IMR-90 (cell line): ENCODE data around the gene RNF217. TPM values are rescaled to one million over a fixed set of nuclear protein-coding genes. Genes with fewer than 3 reads are reported as not detected.

ENCODE experiments used
- ATAC-seq: fragments of 200-7000 bp; cut with Tn5 transposase; 2 replicates; pipeline ENCODE4 v1.9.1; 2020; ENCODE audit warnings: low read depth, mild to moderate bottlenecking, moderate library complexity
- BruUV-seq: library from RNA; stranded (reverse); fragments of 400-500 nt; replicated peaks from 2 replicates; lab custom pipeline; 2021; lab: Mats Ljungman, UMichigan
- CTCF ChIA-PET: fragments of 300-600 bp; formaldehyde crosslinking; extraction: SDS; loops from one replicate; lab custom pipeline; 2021; ENCODE audit warnings: antibody characterized with exemption; lab: Yijun Ruan, JAX
- POLR2A ChIA-PET: fragments of 300-600 bp; sonication (Branson Sonifier 250); formaldehyde crosslinking; loops from one replicate; lab custom pipeline; 2022; ENCODE audit warnings: antibody characterized with exemption; ENCODE audit not compliant: unreplicated experiment; lab: Charles Lee
- DNase-seq: peaks from one replicate; pipeline ENCODE4 v3.0.0; 2013
- H2AFZ ChIP-seq: replicated peaks from 2 replicates; pipeline ENCODE3; 2013; ENCODE audit warnings: low read length, mild to moderate bottlenecking; ENCODE audit not compliant: poor library complexity
- H2AK5ac ChIP-seq: 2 replicates; pipeline ENCODE4 v1.6.1; 2013; ENCODE audit warnings: low read depth, low read length, inconsistent platforms
- H2AK9ac ChIP-seq: replicated peaks from 2 replicates; pipeline ENCODE3; 2013; ENCODE audit warnings: mild to moderate bottlenecking, low read depth, low read length, moderate library complexity; ENCODE audit not compliant: poor library complexity
- H2BK120ac ChIP-seq: 2 replicates; pipeline ENCODE4 v1.6.1; 2013; ENCODE audit warnings: low read depth, low read length, inconsistent platforms
- H2BK15ac ChIP-seq: 3 replicates; pipeline ENCODE4 v1.6.1; 2013; ENCODE audit warnings: low read depth, low read length, inconsistent platforms
- H2BK20ac ChIP-seq: 2 replicates; pipeline ENCODE4 v1.6.1; 2013; ENCODE audit warnings: low read depth, mild to moderate bottlenecking, inconsistent platforms, low read length, moderate library complexity
- H2BK5ac ChIP-seq: 2 replicates; pipeline ENCODE4 v1.6.1; 2013; ENCODE audit warnings: mild to moderate bottlenecking, low read depth, low read length, inconsistent platforms; ENCODE audit not compliant: poor library complexity, severe bottlenecking
- H3K14ac ChIP-seq: replicated peaks from 2 replicates; pipeline ENCODE4 v1.6.1; 2013; ENCODE audit warnings: low read depth, low read length, inconsistent platforms
- H3K18ac ChIP-seq: 2 replicates; pipeline ENCODE4 v1.6.1; 2013; ENCODE audit warnings: low read depth, low read length, control low read depth
- H3K23ac ChIP-seq: 2 replicates; pipeline ENCODE4 v1.6.1; 2013; ENCODE audit warnings: low read depth, low read length, inconsistent platforms
- H3K27ac ChIP-seq: 2 replicates; pipeline ENCODE4 v1.5.1; 2013; ENCODE audit warnings: mild to moderate bottlenecking, control low read depth, low read length; ENCODE audit not compliant: insufficient read depth
- H3K27me3 ChIP-seq: 2 replicates; pipeline ENCODE4 v1.6.1; 2013; ENCODE audit warnings: low read length; ENCODE audit not compliant: control insufficient read depth, insufficient read depth
- H3K36me3 ChIP-seq: 2 replicates; pipeline ENCODE4 v1.6.1; 2013; ENCODE audit warnings: low read length, mixed read lengths; ENCODE audit not compliant: control insufficient read depth, insufficient read depth
- H3K4ac ChIP-seq: 2 replicates; pipeline ENCODE4 v1.6.1; 2013; ENCODE audit warnings: low read depth, low read length, inconsistent platforms
- H3K4me1 ChIP-seq: 2 replicates; pipeline ENCODE4 v1.6.1; 2013; ENCODE audit warnings: low read length, mixed read lengths; ENCODE audit not compliant: control insufficient read depth, insufficient read depth
- H3K4me2 ChIP-seq: 2 replicates; pipeline ENCODE4 v1.6.1; 2013; ENCODE audit warnings: low read depth, mild to moderate bottlenecking, control low read depth, low read length, moderate library complexity
- H3K4me3 ChIP-seq: 2 replicates; pipeline ENCODE4 v1.5.1; 2013; ENCODE audit warnings: low read depth, mild to moderate bottlenecking, control low read depth, low read length, moderate library complexity; ENCODE audit not compliant: insufficient read depth
- H3K56ac ChIP-seq: 2 replicates; pipeline ENCODE4 v1.6.1; 2013; ENCODE audit warnings: low read length, inconsistent platforms; ENCODE audit not compliant: insufficient read depth; ENCODE audit errors: extremely low read depth
- H3K79me1 ChIP-seq, 2 experiments: 2 replicates each; pipeline ENCODE4 v1.6.1; 2013; ENCODE audit warnings: low read length in 2 of 2, inconsistent platforms in 1 of 2, low read depth in 1 of 2
- H3K9ac ChIP-seq: 2 replicates; pipeline ENCODE4 v1.6.1; 2013; ENCODE audit warnings: low read depth, low read length, control low read depth
- H3K9me1 ChIP-seq: 2 replicates; pipeline ENCODE4 v1.6.1; 2013; ENCODE audit warnings: low read length, inconsistent platforms; ENCODE audit not compliant: insufficient read depth
- H3K9me3 ChIP-seq: 2 replicates; pipeline ENCODE4 v1.6.1; 2013; ENCODE audit warnings: low read length; ENCODE audit not compliant: control insufficient read depth, insufficient read depth
- H4K20me1 ChIP-seq: 2 replicates; pipeline ENCODE4 v1.6.1; 2013; ENCODE audit warnings: low read length, inconsistent platforms; ENCODE audit not compliant: insufficient read depth
- H4K5ac ChIP-seq: 2 replicates; pipeline ENCODE4 v1.6.1; 2013; ENCODE audit warnings: mild to moderate bottlenecking, low read depth, low read length, control low read depth
- H4K8ac ChIP-seq, 2 experiments: 2 replicates each; pipeline ENCODE4 v1.6.1; 2013; ENCODE audit warnings: low read depth in 2 of 2, low read length in 2 of 2, control low read depth in 1 of 2, inconsistent platforms in 1 of 2
- H4K91ac ChIP-seq: 2 replicates; pipeline ENCODE4 v1.6.1; 2013; ENCODE audit warnings: low read depth, low read length, inconsistent platforms; ENCODE audit not compliant: insufficient read depth
- CTCF ChIP-seq: conservative IDR thresholded peaks from 2 replicates; pipeline ENCODE4 v1.5.1; 2012; ENCODE audit warnings: mild to moderate bottlenecking, low read depth, low read length, improper control_type of control experiment
- WGBS, 2 experiments: methylation state at CpG; one replicate each; pipeline versions ENCODE4 v1.1.5 to v1.1.7; 2013; ENCODE audit warnings: missing lambda C conversion rate in 2 of 2; ENCODE audit not compliant: insufficient read length in 1 of 2; ENCODE audit errors: extremely low coverage in 2 of 2; 5-methylcytosine and 5-hydroxymethylcytosine counted together
- dilution Hi-C: fragments of 300-500 bp; cut with HindIII; formaldehyde crosslinking; loops from one replicate; pipeline ENCODE4 v1.14.3; 2018; ENCODE audit warnings: low sequenced_read_pairs; ENCODE audit not compliant: unreplicated experiment
- in situ Hi-C: fragments of 300-500 bp; cut with MboI; formaldehyde crosslinking; loops from 3 replicates; pipeline ENCODE4 v1.14.3; 2019; ENCODE audit warnings: low sequenced_read_pairs, inconsistent platforms, mixed read lengths
- intact Hi-C: fragments of 100-400 bp; cut with micrococcal nuclease; formaldehyde crosslinking; loops from 2 replicates; pipeline ENCODE4 v1.10.0; 2022
- polyA plus RNA-seq, 3 experiments: library from polyadenylated mRNA; depleted of rRNA; stranded (reverse); fragments of >200 nt; gene quantifications; 2 replicates each; pipeline ENCODE4 v1.2.3, GENCODE V29; 2012; ENCODE audit warnings: low replicate concordance in 1 of 3
- total RNA-seq: library from RNA; depleted of rRNA; stranded (reverse); fragments of >200 nt; gene quantifications from 2 replicates; pipeline ENCODE4 v1.2.3, GENCODE V29; 2012

Gene RNF217
- total and polyA plus RNA-seq, 2 of the 4 experiments (the other 2 are of a cell fraction), result 11.7 to 20.4 TPM

- no peak overlapping the region for H4K91ac ChIP-seq
- no peak for TF ChIP-seq CTCF
These were observed 161.3 kb downstream of the RNF217 start for GRCh38 chr6:125123468-125124048.

More at GRCh38 chr6:125123468-125124048, 161.3 kb downstream of the RNF217 start:
- intact Hi-C loops, result no loop called here
- Histone ChIP-seq H3K27me3 (no peaks in the 10 kb centered on the region), H2BK5ac (no peak overlapping the region), H3K36me3 (no peaks in the 10 kb centered on the region), H2AFZ (no peak overlapping the region), H3K4me3 (no peak overlapping the region), H3K23ac (no peak overlapping the region), H4K8ac (no peak overlapping the region), H3K9me1 (no peaks in the 10 kb centered on the region; the same call in 1 of the 2 replicates), H3K9ac (no peak overlapping the region), H3K27ac (no peak overlapping the region), H4K5ac (no peak overlapping the region; the same call in 1 of the 2 replicates), H2AK5ac (no peak overlapping the region), H2BK20ac (no peak overlapping the region), H3K14ac (no peak overlapping the region), H3K9me3 (no peaks in the 10 kb centered on the region), H4K20me1 (no peaks in the 10 kb centered on the region), H2BK15ac (no peak overlapping the region), H3K79me1 (no peaks in the 10 kb centered on the region), H2AK9ac (no peak overlapping the region), H3K4me1 (peaks cover 1% of the 10 kb centered on the region; the same call in 1 of the 2 replicates), H3K4me2 (no peak overlapping the region), H3K4ac (no peak overlapping the region), H3K18ac (no peak overlapping the region), H2BK120ac (no peak overlapping the region), H3K56ac (no peak overlapping the region)
- ChIA-PET CTCF (interaction anchor here (0.6 to 1.6 kb wide), 5 partner anchors 9 to 253 kb away, joined by 3 to 5 read pairs (median 3); partner anchors contain the start of gene TPD52L1), POLR2A (no interaction called here)
- in situ Hi-C loops, result loop anchor here (25.0 kb wide), 1 partner anchor 161 kb away; the partner anchor contains the start of gene RNF217
- no peak for ATAC-seq
- dilution Hi-C loops, result no loop called here
- WGBS, 2 experiments, result 100% methylated on average over 1 of the region's 8 CpGs; no CpG with 5 or more reads in 1 of the 2 experiments
- no peak for DNase-seq
- no TSS peak for BruUV-seq
